HL-60 (cell line): Measurements from ENCODE around the gene SPINT1.

Experiments
- DNase-seq, 2 experiments: peaks; one replicate each; pipeline ENCODE4 v3.0.0-alpha.2; 2010 to 2020; ENCODE audit warnings: low read depth in 1 of 2, low spot score in 1 of 2
- H3K27ac ChIP-seq: fragments of 250-450 bp; sonication (Bioruptor Pico); replicated peaks from 2 replicates; pipeline ENCODE4 v1.5.1; 2020; ENCODE audit warnings: mild to moderate bottlenecking, moderate library complexity
- H3K27me3 ChIP-seq: fragments of 250-450 bp; sonication (Bioruptor Pico); 2 replicates; pipeline ENCODE4 v1.5.1; 2021; ENCODE audit warnings: mild to moderate bottlenecking, moderate library complexity; ENCODE audit not compliant: insufficient read depth, poor library complexity, severe bottlenecking
- H3K4me3 ChIP-seq: replicated peaks from 2 replicates; pipeline ENCODE4 v1.5.1; 2011; ENCODE audit warnings: mild to moderate bottlenecking, control low read depth, low read length; ENCODE audit not compliant: insufficient read depth
- CTCF ChIP-seq: IDR thresholded peaks from one replicate; pipeline ENCODE4 v1.5.1; 2011; ENCODE audit warnings: low read length, control low read depth, inconsistent platforms; ENCODE audit not compliant: insufficient read depth
- GABPA ChIP-seq: IDR thresholded peaks from 2 replicates; pipeline ENCODE4 v1.6.1; 2012; ENCODE audit warnings: low read depth
- POLR2AphosphoS5 ChIP-seq: IDR thresholded peaks from 2 replicates; pipeline ENCODE4 v1.6.1; 2012; ENCODE audit warnings: low read depth
- REST ChIP-seq: IDR thresholded peaks from 2 replicates; pipeline ENCODE4 v1.6.1; 2012; ENCODE audit warnings: low read depth; ENCODE audit not compliant: insufficient replicate concordance
- SPI1 ChIP-seq: IDR thresholded peaks from 2 replicates; pipeline ENCODE4 v1.6.1; 2012; ENCODE audit warnings: low read depth, mild to moderate bottlenecking, borderline replicate concordance

Gene SPINT1

GRCh38 chr15:40854161-40854560 is 10.3 kb downstream of the SPINT1 start:
- no peak for DNase-seq
- H3K27me3 ChIP-seq = no peaks in the 10 kb centered on the region
- H3K27ac ChIP-seq = no peak overlapping the region
- no peak for TF ChIP-seq CTCF
- TF ChIP-seq GABPA = no peak
- no peak for TF ChIP-seq SPI1
- TF ChIP-seq POLR2AphosphoS5 = no peak
- no peak for TF ChIP-seq REST
- no peak overlapping the region for H3K4me3 ChIP-seq

- TF ChIP-seq REST (no peak), GABPA (no peak), SPI1 (no peak), CTCF (no peak), POLR2AphosphoS5 (no peak)
- H3K27ac ChIP-seq = no peak overlapping the region
- no peaks in the 10 kb centered on the region for H3K27me3 ChIP-seq
- DNase-seq = no peak
- H3K4me3 ChIP-seq = no peak overlapping the region
Measured at GRCh38 chr15:40855706-40856234, 11.9 kb downstream of the SPINT1 start.

DNA sequence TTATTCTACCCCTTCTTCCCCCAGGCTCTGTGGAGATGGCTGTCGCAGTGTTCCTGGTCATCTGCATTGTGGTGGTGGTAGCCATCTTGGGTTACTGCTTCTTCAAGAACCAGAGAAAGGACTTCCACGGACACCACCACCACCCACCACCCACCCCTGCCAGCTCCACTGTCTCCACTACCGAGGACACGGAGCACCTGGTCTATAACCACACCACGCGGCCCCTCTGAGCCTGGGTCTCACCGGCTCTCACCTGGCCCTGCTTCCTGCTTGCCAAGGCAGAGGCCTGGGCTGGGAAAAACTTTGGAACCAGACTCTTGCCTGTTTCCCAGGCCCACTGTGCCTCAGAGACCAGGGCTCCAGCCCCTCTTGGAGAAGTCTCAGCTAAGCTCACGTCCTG is 12.9 kb downstream of the SPINT1 start:
- no peak for DNase-seq
- H3K27ac ChIP-seq = peak overlapping the region; percentile 22
- H3K4me3 ChIP-seq = no peak overlapping the region
- H3K27me3 ChIP-seq = no peaks in the 10 kb centered on the region
- TF ChIP-seq GABPA (no peak), SPI1 (no peak), REST (no peak)
